Erythroblast (primary cell): ENCODE measurements around the gene DHFR.

Source experiments
- GATA1 ChIP-seq: IDR thresholded peaks from 2 replicates; pipeline ENCODE4 v1.6.1; 2011; ENCODE audit warnings: low read depth, mild to moderate bottlenecking, control low read depth, low read length, moderate library complexity
- POLR2A ChIP-seq: IDR thresholded peaks from 2 replicates; pipeline ENCODE4 v1.6.1; 2011; ENCODE audit warnings: mild to moderate bottlenecking, low read length

GRCh38 chr5:80653502-80653901, 1.3 kb downstream of the DHFR start:
- no peak for TF ChIP-seq POLR2A
- TF ChIP-seq GATA1: no peak
